Transverse colon (tissue), 3 donors: ENCODE measurements around the gene TNS3.

Experiments used
- CTCF ChIP-seq, 5 experiments: fragments of 200-600 bp in 3 of 5; fragments of 450-650 bp in 2 of 5; sonication (generic) in 3 of 5; IDR thresholded peaks; 1 replicate in 2 of 5; 2 replicates in 3 of 5; pipeline ENCODE4 v1.5.1; 2016 to 2017; ENCODE audit warnings: antibody characterized with exemption in 5 of 5, inconsistent platforms in 3 of 5, mild to moderate bottlenecking in 2 of 5, moderate library complexity in 1 of 5
- EP300 ChIP-seq: sonication (generic); formaldehyde crosslinking; IDR thresholded peaks from one replicate; pipeline ENCODE4 v1.6.1; 2017; ENCODE audit warnings: antibody characterized with exemption, low read depth
- POLR2A ChIP-seq: fragments of 450-650 bp; IDR thresholded peaks from one replicate; pipeline ENCODE4 v1.6.1; 2016; ENCODE audit warnings: antibody characterized with exemption, mild to moderate bottlenecking, moderate library complexity

GRCh38 chr7:47489624-47490023 lies 92.3 kb downstream of the TNS3 start:
- TF ChIP-seq CTCF (IDR thresholded peaks at IDR 0.05): no peak
- TF ChIP-seq EP300: no peak
- TF ChIP-seq POLR2A: no peak
